HepG2 (cell line): ENCODE data around the gene EMC10. TPM values are rescaled to one million over a fixed set of nuclear protein-coding genes. Genes with fewer than 3 reads are reported as not detected.
A peak's percentile ranks its signal among the peaks of the same experiment; 100 is the strongest.

Source experiments
- ARNTL ChIP-seq: sonication (generic); formaldehyde crosslinking; IDR thresholded peaks from 2 replicates; pipeline ENCODE4 v1.4.0; 2020; ENCODE audit warnings: mild to moderate bottlenecking, missing genetic modification reagents
- ASH2L ChIP-seq: fragments of 300-600, 200-600 bp; sonication (generic); IDR thresholded peaks from 2 replicates; pipeline ENCODE4 v1.7.0; 2017; ENCODE audit warnings: low read depth, mild to moderate bottlenecking, moderate library complexity, mixed read lengths, low read length; ENCODE audit not compliant: insufficient read length
- GATAD2A ChIP-seq: IDR thresholded peaks from 2 replicates; pipeline ENCODE4 v1.6.1; 2016
- JUN ChIP-seq: sonication (generic); formaldehyde crosslinking; IDR thresholded peaks from 2 replicates; pipeline ENCODE4 v1.4.0; 2020; ENCODE audit warnings: mild to moderate bottlenecking, missing genetic modification reagents
- KLF15 ChIP-seq: sonication (generic); formaldehyde crosslinking; IDR thresholded peaks from 2 replicates; pipeline ENCODE4 v1.8.1; 2023; ENCODE audit warnings: borderline replicate concordance, mild to moderate bottlenecking, inconsistent platforms, missing genetic modification reagents, mixed read lengths
- MBNL3 ChIP-seq: fragments of 250-450 bp; sonication (Bioruptor Pico); conservative IDR thresholded peaks from 2 replicates; pipeline ENCODE4 v1.8.0; 2022; ENCODE audit warnings: mild to moderate bottlenecking, inconsistent platforms
- MLLT10 ChIP-seq: sonication (generic); formaldehyde crosslinking; IDR thresholded peaks from 2 replicates; pipeline ENCODE4 v1.4.0; 2020; ENCODE audit warnings: missing genetic modification reagents
- MTA3 ChIP-seq: sonication (generic); formaldehyde crosslinking; IDR thresholded peaks from 2 replicates; pipeline ENCODE4 v1.4.0; 2020; ENCODE audit warnings: missing genetic modification reagents
- MYNN ChIP-seq: sonication (generic); formaldehyde crosslinking; IDR thresholded peaks from 2 replicates; pipeline ENCODE4 v1.4.0; 2020; ENCODE audit warnings: mild to moderate bottlenecking, low read depth, missing genetic modification reagents
- PAWR ChIP-seq: sonication (generic); formaldehyde crosslinking; IDR thresholded peaks from 2 replicates; pipeline ENCODE4 v1.4.0; 2020; ENCODE audit warnings: missing genetic modification reagents, mild to moderate bottlenecking, borderline replicate concordance
- PPARG ChIP-seq: conservative IDR thresholded peaks from 2 replicates; pipeline ENCODE4 v1.6.1; 2016; ENCODE audit warnings: missing biosample characterization, missing genetic modification reagents
- RBM39 ChIP-seq: fragments of 200-400 bp; formaldehyde crosslinking; IDR thresholded peaks from one replicate; pipeline ENCODE4 v1.6.1; 2018; ENCODE audit warnings: antibody characterized with exemption, mild to moderate bottlenecking, low read depth, low read length; ENCODE audit not compliant: poor library complexity, severe bottlenecking
- STAG1 ChIP-seq: sonication (generic); formaldehyde crosslinking; IDR thresholded peaks from 2 replicates; pipeline ENCODE4 v1.4.0; 2020; ENCODE audit warnings: missing genetic modification reagents
- TCF12 ChIP-seq, 2 experiments: fragments of 450-650 bp in 1 of 2; sonication (generic) in 1 of 2; formaldehyde crosslinking in 1 of 2; IDR thresholded peaks; 2 replicates each; pipeline versions ENCODE4 v1.6.1 to v1.8.0; 2017 to 2022; ENCODE audit warnings: antibody characterized with exemption in 1 of 2, mild to moderate bottlenecking in 1 of 2, missing genetic modification reagents in 1 of 2, moderate library complexity in 1 of 2
- THRA ChIP-seq: sonication (generic); formaldehyde crosslinking; IDR thresholded peaks from 2 replicates; pipeline ENCODE4 v1.4.0; 2020; ENCODE audit warnings: missing genetic modification reagents, borderline replicate concordance
- ZBTB37 ChIP-seq: sonication (generic); formaldehyde crosslinking; IDR thresholded peaks from 2 replicates; pipeline ENCODE4 v1.4.0; 2020; ENCODE audit warnings: mild to moderate bottlenecking, missing genetic modification reagents
- ZNF282 ChIP-seq: fragments of 450-650 bp; IDR thresholded peaks from 2 replicates; pipeline ENCODE4 v1.6.1; 2018; ENCODE audit not compliant: partially characterized antibody
- ZNF30 ChIP-seq: sonication (generic); formaldehyde crosslinking; IDR thresholded peaks from 2 replicates; pipeline ENCODE4 v1.5.0; 2020; ENCODE audit warnings: mild to moderate bottlenecking, missing genetic modification reagents
- ZNF331 ChIP-seq: sonication (generic); formaldehyde crosslinking; IDR thresholded peaks from 2 replicates; pipeline ENCODE4 v1.4.0; 2020; ENCODE audit warnings: missing genetic modification reagents
- ZNF414 ChIP-seq: sonication (generic); formaldehyde crosslinking; IDR thresholded peaks from 2 replicates; pipeline ENCODE4 v1.5.0; 2020; ENCODE audit warnings: missing genetic modification reagents
- ZNF556 ChIP-seq: sonication (generic); formaldehyde crosslinking; IDR thresholded peaks from 2 replicates; pipeline ENCODE4 v1.4.0; 2020; ENCODE audit warnings: mild to moderate bottlenecking, missing genetic modification reagents, borderline replicate concordance
- ZNF597 ChIP-seq: sonication (generic); formaldehyde crosslinking; IDR thresholded peaks from 2 replicates; pipeline ENCODE4 v1.5.0; 2020; ENCODE audit warnings: missing genetic modification reagents
- ZSCAN31 ChIP-seq: sonication (generic); formaldehyde crosslinking; IDR thresholded peaks from 2 replicates; pipeline ENCODE4 v1.5.0; 2020; ENCODE audit warnings: low read depth, mild to moderate bottlenecking, missing genetic modification reagents
- polyA plus RNA-seq, 8 experiments: library from polyadenylated mRNA; depleted of rRNA in 3 of 8; stranded (reverse) in 7 of 8; unstranded in 1 of 8; fragments of >200 nt; fragmentation: Illumina TruSeq in 4 of 8; extraction: Trizol in 4 of 8; gene quantifications; 2 replicates each; pipeline versions ENCODE4 v1.2.1 to v1.2.3, GENCODE V29; 2011 to 2016; ENCODE audit warnings: low read depth in 4 of 8, missing spikeins in 1 of 8, mixed read lengths in 1 of 8; ENCODE audit not compliant: insufficient read depth in 1 of 8
- total RNA-seq, 5 experiments: library from RNA; depleted of rRNA; stranded (reverse); fragments of >200 nt; fragmentation: Illumina TruSeq; extraction: Trizol; gene quantifications; 2 replicates each; pipeline ENCODE4 v1.2.3, GENCODE V29; 2016; ENCODE audit warnings: low read depth in 1 of 5

The EMC10 gene
- total and polyA plus RNA-seq, 2 of the 13 experiments (the other 11 are each of a cell fraction or from before 2014, with no cell fraction given) = not detected

GRCh38 chr19:50511069-50511822 is 34.9 kb downstream of the EMC10 start, which contains the start of gene JOSD2 (continued):
- TF ChIP-seq THRA (no peak), ZNF282 (no peak), ZBTB37 (CRISPR knock-in tag) (no peak), STAG1 (CRISPR knock-in tag) (no peak), ZNF414 (CRISPR knock-in tag) (no peak), MBNL3 (CRISPR knock-in tag) (no peak), ZNF597 (CRISPR knock-in tag) (no peak), ARNTL (CRISPR knock-in tag) (no peak), GATAD2A (CRISPR knock-in tag) (peak; percentile 28; the same call in 1 of the 2 replicates), ZNF331 (CRISPR knock-in tag) (no peak; the same call in 1 of the 2 replicates), JUN (CRISPR knock-in tag) (no peak), ASH2L (peak; percentile 36), ZNF30 (CRISPR knock-in tag) (no peak), TCF12 (IDR thresholded peaks at IDR 0.05) (no peak), TCF12 (CRISPR knock-in tag; IDR thresholded peaks at IDR 0.05) (no peak), KLF15 (no peak), ZSCAN31 (CRISPR knock-in tag) (no peak), ZNF556 (CRISPR knock-in tag) (no peak), MYNN (CRISPR knock-in tag) (no peak), RBM39 (no peak), PAWR (CRISPR knock-in tag) (no peak), PPARG (CRISPR knock-in tag) (no peak), MTA3 (CRISPR knock-in tag) (no peak), MLLT10 (CRISPR knock-in tag) (no peak)
